Cardiac fibroblast (primary cell): ENCODE measurements around the gene FARS2.

Source experiments
- DNase-seq, 2 donors: peaks; one replicate each; pipeline versions ENCODE4 v3.0.0 to v3.0.0-alpha.2; 2010; ENCODE audit warnings: low read depth in 2 of 2
- H3K4me3 ChIP-seq, 2 donors: replicated peaks in 1 of 2; 1 replicate in 1 of 2; 2 replicates in 1 of 2; pipeline ENCODE4 v1.5.1; 2011; ENCODE audit warnings: low read depth in 2 of 2, low read length in 2 of 2, mild to moderate bottlenecking in 2 of 2, moderate library complexity in 1 of 2
- TF ChIP-seq, protein P1 (sequence below): IDR thresholded peaks from one replicate; pipeline ENCODE4 v1.5.1; 2011; ENCODE audit warnings: low read depth, mild to moderate bottlenecking, low read length, inconsistent platforms

FARS2 gene

DNA sequence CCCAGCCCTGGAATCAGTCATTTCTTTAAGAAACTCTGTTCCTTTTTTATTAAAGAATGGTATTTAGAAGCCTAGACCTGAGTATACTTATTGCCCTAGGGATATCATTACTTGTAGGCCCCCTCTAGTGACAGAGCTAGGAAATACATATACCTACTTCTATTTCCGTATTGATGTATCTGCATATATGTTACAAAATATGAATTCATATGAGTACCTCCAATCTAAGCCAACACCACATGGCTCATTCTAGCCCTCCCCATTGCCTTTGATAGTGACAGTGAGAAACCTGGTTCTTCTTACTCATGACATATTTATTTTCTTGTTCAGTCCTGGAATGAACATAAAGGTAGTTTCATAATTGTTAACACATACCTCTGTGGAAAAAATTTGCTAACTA lies 137.2 kb downstream of the FARS2 start:
- TF ChIP-seq, protein P1, sequence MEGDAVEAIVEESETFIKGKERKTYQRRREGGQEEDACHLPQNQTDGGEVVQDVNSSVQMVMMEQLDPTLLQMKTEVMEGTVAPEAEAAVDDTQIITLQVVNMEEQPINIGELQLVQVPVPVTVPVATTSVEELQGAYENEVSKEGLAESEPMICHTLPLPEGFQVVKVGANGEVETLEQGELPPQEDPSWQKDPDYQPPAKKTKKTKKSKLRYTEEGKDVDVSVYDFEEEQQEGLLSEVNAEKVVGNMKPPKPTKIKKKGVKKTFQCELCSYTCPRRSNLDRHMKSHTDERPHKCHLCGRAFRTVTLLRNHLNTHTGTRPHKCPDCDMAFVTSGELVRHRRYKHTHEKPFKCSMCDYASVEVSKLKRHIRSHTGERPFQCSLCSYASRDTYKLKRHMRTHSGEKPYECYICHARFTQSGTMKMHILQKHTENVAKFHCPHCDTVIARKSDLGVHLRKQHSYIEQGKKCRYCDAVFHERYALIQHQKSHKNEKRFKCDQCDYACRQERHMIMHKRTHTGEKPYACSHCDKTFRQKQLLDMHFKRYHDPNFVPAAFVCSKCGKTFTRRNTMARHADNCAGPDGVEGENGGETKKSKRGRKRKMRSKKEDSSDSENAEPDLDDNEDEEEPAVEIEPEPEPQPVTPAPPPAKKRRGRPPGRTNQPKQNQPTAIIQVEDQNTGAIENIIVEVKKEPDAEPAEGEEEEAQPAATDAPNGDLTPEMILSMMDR, result peak; percentile 57
- peak; percentile 69 to 74 for DNase-seq
- no peak overlapping the region for H3K4me3 ChIP-seq

DNA sequence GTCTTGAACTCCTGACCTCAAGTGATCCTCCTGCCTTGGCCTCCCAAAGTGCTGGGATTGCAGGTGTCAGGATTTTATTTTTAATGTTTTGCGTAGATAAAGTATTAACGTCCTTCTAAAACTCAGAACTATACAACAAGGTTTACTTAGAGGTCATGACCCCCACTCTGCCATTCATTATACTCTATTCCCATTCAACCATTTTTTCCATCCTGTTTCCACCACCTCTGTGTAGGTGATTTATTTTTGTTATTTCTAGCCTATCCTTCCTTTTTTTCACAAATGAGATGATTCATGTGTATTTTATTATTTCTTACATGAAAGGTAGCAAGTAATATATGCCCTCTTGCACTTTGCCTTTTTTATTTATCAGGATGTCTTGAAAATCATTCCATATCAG lies 138.1 kb downstream of the FARS2 start:
- no peak overlapping the region for H3K4me3 ChIP-seq
- DNase-seq, result no peak
- TF ChIP-seq, protein P1, result no peak

DNA sequence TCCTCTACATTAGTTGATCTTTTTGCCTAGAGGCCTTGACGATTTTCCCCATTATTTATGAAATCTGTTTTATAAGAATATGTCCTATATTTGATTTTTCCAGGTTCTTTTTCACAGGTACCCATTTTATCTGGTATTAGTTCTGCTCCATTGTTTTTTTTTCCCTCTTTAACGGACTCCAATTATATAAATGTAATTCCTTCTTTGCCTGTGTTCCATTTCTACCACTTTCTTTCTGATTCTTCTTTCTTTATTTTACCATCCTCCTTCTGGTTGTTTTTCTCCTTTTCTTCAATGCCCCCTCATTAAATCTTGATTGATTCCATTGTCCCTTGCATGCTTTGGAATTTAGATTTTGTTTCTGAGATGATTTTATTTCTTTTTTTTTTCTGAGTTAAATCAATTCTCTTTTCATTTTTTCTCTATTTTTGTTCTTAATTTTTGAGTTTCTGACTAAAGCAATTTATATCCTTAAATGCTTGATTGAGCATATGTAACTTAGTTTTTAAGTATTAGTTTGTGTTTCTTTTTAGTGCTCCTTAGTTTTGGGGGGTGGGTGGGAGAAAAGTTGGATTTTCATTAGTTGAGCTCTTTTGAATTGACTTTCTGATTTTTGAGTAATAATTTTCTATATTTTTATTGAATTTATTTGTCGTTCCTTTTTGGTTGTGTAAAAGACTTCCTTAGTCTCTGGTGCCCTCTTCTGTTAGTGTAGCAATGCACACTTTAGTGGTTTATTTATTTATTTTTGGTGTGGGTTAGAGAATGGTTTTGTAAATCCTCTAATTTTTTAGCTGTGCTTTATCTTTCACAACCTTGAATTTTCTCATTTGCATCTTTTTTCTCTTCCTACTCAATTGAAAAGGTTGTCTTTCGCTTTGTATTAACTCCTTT lies 140.8 kb downstream of the FARS2 start:
- peak; percentile 55 to 68 for DNase-seq
- TF ChIP-seq, protein P1, result peak; percentile 68
- no peak overlapping the region for H3K4me3 ChIP-seq

DNA sequence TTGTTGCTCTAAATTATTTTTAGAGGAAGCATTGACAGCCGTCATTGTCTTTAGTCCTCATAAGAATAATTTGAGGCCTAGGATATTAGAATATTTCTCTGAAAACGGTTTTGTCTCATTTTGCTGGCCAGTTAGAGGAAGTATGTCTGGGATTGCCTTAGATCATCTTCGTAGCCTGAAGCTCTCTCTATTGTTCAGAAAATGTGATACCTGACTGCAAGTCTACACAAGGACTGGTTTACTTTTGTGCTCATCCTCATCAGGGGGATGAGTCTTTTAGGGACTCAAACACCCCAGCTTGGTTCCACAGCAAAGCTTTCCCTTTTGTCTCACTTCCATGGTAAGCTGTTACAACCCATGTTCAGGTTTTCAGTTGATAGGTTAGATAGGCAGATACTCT lies 141.8 kb downstream of the FARS2 start:
- DNase-seq, result no peak
- TF ChIP-seq, protein P1, result no peak

DNA sequence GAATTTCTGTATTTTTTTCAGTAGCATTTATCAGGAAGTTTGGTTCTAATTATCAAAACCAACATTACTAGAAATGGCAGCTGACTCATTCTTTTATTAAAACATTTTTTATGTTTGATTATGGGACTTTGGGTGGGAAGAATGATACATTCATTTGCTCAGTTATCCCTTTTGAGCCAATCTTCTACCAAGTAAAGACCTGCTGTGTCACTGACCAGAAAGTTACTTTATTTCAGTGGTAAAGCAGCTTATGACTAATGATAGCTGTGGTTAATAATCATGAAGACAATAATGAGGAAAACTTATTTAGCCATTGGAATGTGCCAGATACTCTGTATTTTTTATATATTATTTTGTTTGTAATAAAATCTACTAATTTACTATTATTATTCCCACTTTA lies 142.3 kb downstream of the FARS2 start:
- peak in 1 of 2 donors; percentile 28 for DNase-seq
- H3K4me3 ChIP-seq, result no peak overlapping the region
- TF ChIP-seq, protein P1, result no peak

More for the DNA sequence above, 141.8 kb downstream of the FARS2 start:
- H3K4me3 ChIP-seq, result no peak overlapping the region

DNA sequence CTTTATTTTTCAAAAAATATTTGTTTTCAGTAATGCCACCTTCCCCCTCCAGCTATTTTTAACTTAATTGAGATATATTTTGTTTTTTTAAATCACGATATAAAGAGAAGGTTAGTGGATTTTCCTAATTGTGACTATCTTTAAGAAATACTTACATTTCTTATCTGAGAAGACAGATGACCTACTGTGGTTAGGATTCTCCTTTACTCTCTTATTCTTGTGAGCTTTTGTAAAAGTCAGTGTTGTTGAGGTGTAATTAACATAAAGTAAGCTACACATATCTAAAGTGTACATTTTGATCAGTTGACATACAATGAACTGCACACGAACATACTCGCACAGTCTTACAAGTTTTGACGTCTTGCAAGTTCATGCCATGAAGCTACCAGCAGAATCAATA lies 144.7 kb downstream of the FARS2 start:
- H3K4me3 ChIP-seq, result no peak overlapping the region
- no peak for DNase-seq
- TF ChIP-seq, protein P1, result no peak
